ENCODE measurements around the gene UBA5.

The UBA5 gene

GRCh38 chr3:132716372-132716771 is 56.2 kb downstream of the UBA5 start:
- no peak for DNase-seq (ENCODE audit: low read depth in 2 of 2)

GRCh38 chr3:132720228-132720627 is 60.1 kb downstream of the UBA5 start:
- no peak for DNase-seq (ENCODE audit: low read depth in 2 of 2)

GRCh38 chr3:132721479-132722164 is 61.5 kb downstream of the UBA5 start:
- peak in 1 of 2 experiments; percentile 1 for DNase-seq (ENCODE audit: low read depth in 2 of 2)

GRCh38 chr3:132722165-132723023 is 62.3 kb downstream of the UBA5 start, which contains the start of gene NPHP3:
NPHP3 (minus strand) TSS chr3:132722409; CDS start chr3:132722355, 54 bp downstream.
- peak; percentile 96 to 97 for DNase-seq (ENCODE audit: low read depth in 2 of 2)

GRCh38 chr3:132723024-132723950 is 63.2 kb downstream of the UBA5 start:
- DNase-seq (ENCODE audit: low read depth in 2 of 2): no peak

- DNase-seq (ENCODE audit: low read depth in 2 of 2): no peak
Measured at GRCh38 chr3:132726341-132726823, 66.3 kb downstream of the UBA5 start.

All from stimulated activated CD4-positive, alpha-beta T cell treated with anti-CD3 and anti-CD28 coated beads, Interleukin-12 subunit alpha, Interleukin-12 subunit beta, amount 100 ng/mL, for 24 hours (primary cell).